22Rv1 (cell line): ENCODE results near the gene ZGRF1.

Experiments used
- ZFX ChIP-seq: fragments of 450-650 bp; IDR thresholded peaks from 2 replicates; pipeline ENCODE4 v1.6.1; 2017; ENCODE audit warnings: antibody characterized with exemption, borderline replicate concordance
- TF ChIP-seq, protein P1 (sequence below): fragments of 450-650 bp; IDR thresholded peaks from 2 replicates; pipeline ENCODE4 v1.5.1; 2017; ENCODE audit warnings: mild to moderate bottlenecking

DNA sequence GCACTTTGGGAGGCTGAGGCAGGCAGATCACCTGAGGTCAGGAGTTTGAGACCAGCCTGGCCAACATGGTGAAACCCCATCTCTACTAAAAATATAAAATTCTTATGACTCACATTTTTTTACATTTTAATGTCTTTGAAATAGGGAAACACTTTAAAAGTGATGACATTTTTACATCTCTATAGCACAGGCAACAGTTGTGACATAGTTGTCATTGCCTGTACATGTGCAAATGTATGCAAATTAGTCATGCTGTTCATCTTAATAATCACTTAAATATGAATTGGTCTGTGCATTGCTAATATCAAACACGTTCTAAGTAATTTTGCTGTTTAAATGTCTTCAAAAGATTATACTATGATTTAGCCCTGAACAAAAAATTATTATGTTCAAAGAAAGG is 41.7 kb downstream of the ZGRF1 start:
- TF ChIP-seq, protein P1, sequence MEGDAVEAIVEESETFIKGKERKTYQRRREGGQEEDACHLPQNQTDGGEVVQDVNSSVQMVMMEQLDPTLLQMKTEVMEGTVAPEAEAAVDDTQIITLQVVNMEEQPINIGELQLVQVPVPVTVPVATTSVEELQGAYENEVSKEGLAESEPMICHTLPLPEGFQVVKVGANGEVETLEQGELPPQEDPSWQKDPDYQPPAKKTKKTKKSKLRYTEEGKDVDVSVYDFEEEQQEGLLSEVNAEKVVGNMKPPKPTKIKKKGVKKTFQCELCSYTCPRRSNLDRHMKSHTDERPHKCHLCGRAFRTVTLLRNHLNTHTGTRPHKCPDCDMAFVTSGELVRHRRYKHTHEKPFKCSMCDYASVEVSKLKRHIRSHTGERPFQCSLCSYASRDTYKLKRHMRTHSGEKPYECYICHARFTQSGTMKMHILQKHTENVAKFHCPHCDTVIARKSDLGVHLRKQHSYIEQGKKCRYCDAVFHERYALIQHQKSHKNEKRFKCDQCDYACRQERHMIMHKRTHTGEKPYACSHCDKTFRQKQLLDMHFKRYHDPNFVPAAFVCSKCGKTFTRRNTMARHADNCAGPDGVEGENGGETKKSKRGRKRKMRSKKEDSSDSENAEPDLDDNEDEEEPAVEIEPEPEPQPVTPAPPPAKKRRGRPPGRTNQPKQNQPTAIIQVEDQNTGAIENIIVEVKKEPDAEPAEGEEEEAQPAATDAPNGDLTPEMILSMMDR, result no peak
- TF ChIP-seq ZFX, result no peak
